NOMO-1 treated with DMSO at 0.1 percent for 48 hours (cell line): ENCODE data around the gene CYP26C1.

Experiments used
- DNase-seq: peaks from one replicate; lab custom pipeline; 2025; ENCODE audit not compliant: unreplicated experiment; lab: John Stamatoyannopoulos, UW

CYP26C1 gene

DNA sequence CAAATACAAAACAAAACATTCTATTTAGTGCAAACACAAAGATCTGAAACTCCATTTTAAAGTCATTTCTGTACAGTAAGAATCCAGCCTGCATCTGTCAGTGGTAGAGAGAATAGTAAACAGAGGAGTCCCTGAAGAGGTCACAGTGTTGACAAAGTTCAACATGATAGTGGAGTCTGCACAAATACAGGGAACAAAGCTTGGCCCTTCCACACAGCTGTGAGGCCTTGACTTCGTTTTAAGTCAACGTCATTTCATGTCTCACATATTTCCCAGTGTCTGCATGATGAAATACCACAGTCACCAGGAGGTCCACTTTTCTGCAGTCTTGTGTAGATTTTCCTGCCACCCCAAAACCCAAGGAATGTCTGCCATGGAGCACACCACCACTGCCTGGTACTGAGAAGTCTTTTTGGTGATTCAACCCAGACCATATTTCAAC is 46.1 kb downstream of the CYP26C1 start:
- no peak for DNase-seq

DNA sequence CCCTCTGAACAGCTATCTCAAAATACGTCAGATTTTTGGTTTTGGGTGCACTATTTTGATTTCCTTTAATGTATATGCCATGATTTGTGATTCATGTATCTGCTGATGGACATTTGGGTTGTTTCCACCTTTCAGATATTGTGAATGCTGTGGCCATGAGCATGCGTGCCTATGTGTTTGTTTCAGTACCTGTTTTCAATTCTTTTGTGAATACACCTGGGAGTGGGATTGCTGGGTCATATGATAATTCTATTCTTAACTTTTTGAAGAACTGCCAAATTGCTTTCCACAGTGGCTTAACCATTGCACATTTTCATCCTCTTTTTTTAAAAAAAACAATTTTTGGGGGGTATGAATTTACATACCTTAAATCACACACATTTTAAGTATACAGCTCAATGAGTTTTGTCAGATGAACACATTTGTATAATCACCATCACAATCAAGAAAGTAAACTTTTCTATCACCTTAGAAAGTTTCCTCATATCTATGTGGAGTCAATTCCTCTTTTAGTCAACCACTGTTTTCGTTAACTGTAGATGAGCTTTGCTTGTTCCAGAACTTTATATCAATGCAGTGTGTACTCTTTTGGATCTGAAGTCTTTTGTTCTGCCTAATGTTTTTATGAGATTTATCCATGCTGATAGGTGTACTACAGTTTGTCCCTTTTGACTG is 50.0 kb downstream of the CYP26C1 start:
- DNase-seq, result peak; percentile 9

DNA sequence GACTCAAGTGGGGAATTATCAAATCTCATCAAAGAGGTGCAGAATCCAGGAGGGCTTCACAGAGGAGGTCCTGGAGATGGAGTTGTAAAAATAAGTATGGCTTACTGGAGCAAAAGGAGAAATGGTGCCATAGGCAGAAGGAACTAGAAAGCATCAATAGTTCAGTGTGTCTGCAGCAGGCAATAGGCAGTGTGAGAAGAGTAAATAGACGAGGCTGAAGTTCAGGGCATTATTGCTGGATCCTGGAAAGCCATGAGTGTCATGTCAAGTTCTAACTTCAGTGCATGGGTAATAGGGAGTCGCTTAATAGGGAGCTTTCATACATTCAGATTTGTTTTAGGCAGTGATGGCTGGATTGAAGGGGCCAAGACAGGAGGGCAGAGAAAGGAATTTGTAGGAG is 52.4 kb downstream of the CYP26C1 start:
- no peak for DNase-seq

DNA sequence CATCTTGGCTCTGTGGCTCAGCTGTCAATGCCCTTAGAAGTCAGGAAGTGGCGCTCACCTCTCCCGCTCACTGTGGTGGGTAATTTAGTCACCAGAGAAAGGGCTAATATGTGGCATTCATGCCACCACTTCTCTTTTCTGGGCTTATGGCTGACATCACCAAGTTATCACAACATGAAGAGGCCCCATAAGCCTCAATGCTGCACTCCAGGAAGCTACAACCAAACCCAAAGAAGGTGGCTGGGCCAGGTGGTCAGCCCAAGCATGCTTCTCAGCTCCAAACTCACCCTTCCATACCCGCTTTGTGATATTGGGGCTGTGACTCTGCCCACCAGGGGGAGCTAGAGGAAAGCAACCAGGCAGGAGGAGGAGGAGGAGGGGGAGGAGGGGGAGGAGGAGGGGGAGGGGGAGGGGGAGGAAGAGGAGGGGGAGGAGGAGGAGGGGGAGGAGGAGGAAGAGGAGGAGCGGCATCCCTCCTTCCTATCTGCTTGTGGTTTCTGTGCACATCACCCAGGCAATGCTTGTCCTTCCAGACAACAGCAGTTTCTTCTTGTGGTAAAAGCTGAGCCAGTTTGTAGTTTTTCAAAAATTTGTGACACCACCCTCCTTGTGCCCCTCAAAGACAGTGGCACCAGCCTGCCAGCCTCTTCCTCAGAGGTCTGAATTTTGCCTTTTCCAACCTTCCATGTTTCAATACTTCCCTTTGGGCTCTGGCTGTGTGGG is 55.2 kb downstream of the CYP26C1 start:
- DNase-seq, result peak; percentile 57
